Prostate gland (tissue), 2 donors: ENCODE data around the gene ACTRT2. TPM values are rescaled to one million over a fixed set of nuclear protein-coding genes. Genes with fewer than 3 reads are reported as not detected.

Source experiments
- DNase-seq: peaks from one replicate; pipeline ENCODE4 v3.0.0-alpha.2; 2019; ENCODE audit warnings: low spot score
- H3K27ac ChIP-seq, 2 donors: fragments of 200-600 bp; sonication (generic); 2 replicates each; pipeline ENCODE4 v1.5.1; 2017 to 2019
- H3K27me3 ChIP-seq: fragments of 200-600 bp; sonication (generic); replicated peaks from 2 replicates; pipeline ENCODE4 v1.5.1; 2019; ENCODE audit not compliant: insufficient read depth
- H3K36me3 ChIP-seq, 2 donors: fragments of 200-600 bp; sonication (generic); 1 replicate in 1 of 2; 2 replicates in 1 of 2; pipeline versions ENCODE4 v1.5.1 to v1.8.1; 2017 to 2019
- H3K4me1 ChIP-seq: fragments of 200-600 bp; sonication (generic); replicated peaks from 2 replicates; pipeline ENCODE4 v1.5.1; 2019
- H3K4me3 ChIP-seq, 2 donors: fragments of 200-600 bp; sonication (generic); 2 replicates each; pipeline ENCODE4 v1.5.1; 2017 to 2019
- H3K9me3 ChIP-seq: fragments of 200-600 bp; sonication (generic); 2 replicates; pipeline ENCODE4 v1.5.1; 2017
- CTCF ChIP-seq, 4 experiments: fragments of 200-600 bp in 2 of 4; fragments of 450-650 bp in 2 of 4; sonication (generic) in 2 of 4; IDR thresholded peaks; 1 replicate in 3 of 4; 2 replicates in 1 of 4; pipeline ENCODE4 v1.5.1; 2016 to 2019; ENCODE audit warnings: antibody characterized with exemption in 4 of 4, mild to moderate bottlenecking in 2 of 4, moderate library complexity in 2 of 4
- POLR2A ChIP-seq: fragments of 450-650 bp; IDR thresholded peaks from one replicate; pipeline ENCODE4 v1.6.1; 2016; ENCODE audit warnings: antibody characterized with exemption, mild to moderate bottlenecking
- POLR2AphosphoS5 ChIP-seq: sonication (generic); formaldehyde crosslinking; IDR thresholded peaks from one replicate; pipeline ENCODE4 v1.6.1; 2017; ENCODE audit warnings: antibody characterized with exemption
- WGBS: methylation state at CpG from one replicate; pipeline ENCODE4 v1.1.5; 2018; 5-methylcytosine and 5-hydroxymethylcytosine counted together
- intact Hi-C: fragments of 100-400 bp; cut with DNase I; formaldehyde crosslinking; loops from one replicate; pipeline ENCODE4 v1.14.2; 2022
- total RNA-seq, 2 donors: library from RNA; depleted of rRNA; stranded (reverse); fragments of >200 nt; gene quantifications; one replicate each; pipeline ENCODE4 v1.1.0, GENCODE V29; 2016

ACTRT2 gene
- total RNA-seq, 2 donors from 2014 or later, result 7.2 TPM; not detected in 1

GRCh38 chr1:3028531-3029282 is 7.4 kb downstream of the ACTRT2 start:
- Histone ChIP-seq H3K36me3 (no peaks in the 10 kb centered on the region), H3K27me3 (peaks cover 27% of the 10 kb centered on the region), H3K9me3 (no peaks in the 10 kb centered on the region), H3K27ac (no peak overlapping the region), H3K4me3 (no peak overlapping the region), H3K4me1 (no peaks in the 10 kb centered on the region)
- DNase-seq, result no peak
- intact Hi-C loops, result no loop called here
- no peak for TF ChIP-seq POLR2A
- no peak for TF ChIP-seq POLR2AphosphoS5
- no peak for TF ChIP-seq CTCF (IDR thresholded peaks at IDR 0.05)
- WGBS, result 15% methylated on average over 24 of the region's 32 CpGs

- TF ChIP-seq POLR2A, result no peak
- no peak for TF ChIP-seq POLR2AphosphoS5
- no peak for TF ChIP-seq CTCF (IDR thresholded peaks at IDR 0.05)
- no peak for DNase-seq
- H3K27ac ChIP-seq, result no peak overlapping the region
- 74% methylated on average over 9 of the region's 11 CpGs for WGBS
- no peaks in the 10 kb centered on the region for H3K9me3 ChIP-seq
- H3K4me1 ChIP-seq, result no peaks in the 10 kb centered on the region
- intact Hi-C loops, result no loop called here
- no peak overlapping the region for H3K4me3 ChIP-seq
- peaks cover 27% of the 10 kb centered on the region for H3K27me3 ChIP-seq
- no peaks in the 10 kb centered on the region for H3K36me3 ChIP-seq
Observed at GRCh38 chr1:3029481-3029961, 8.3 kb downstream of the ACTRT2 start.

- no peaks in the 10 kb centered on the region for H3K36me3 ChIP-seq
- intact Hi-C loops, result no loop called here
- no peak overlapping the region for H3K27ac ChIP-seq
- TF ChIP-seq POLR2A (no peak), POLR2AphosphoS5 (no peak), CTCF (IDR thresholded peaks at IDR 0.05) (no peak)
- H3K4me3 ChIP-seq, result no peak overlapping the region
- H3K9me3 ChIP-seq, result no peaks in the 10 kb centered on the region
- H3K27me3 ChIP-seq, result peaks cover 27% of the 10 kb centered on the region
- no peaks in the 10 kb centered on the region for H3K4me1 ChIP-seq
- WGBS, result 85% methylated on average over 32 of the region's 32 CpGs
- DNase-seq, result no peak
Observed at GRCh38 chr1:3029991-3030662, 8.9 kb downstream of the ACTRT2 start.

GRCh38 chr1:3030663-3031381 is 9.6 kb downstream of the ACTRT2 start:
- peaks cover 27% of the 10 kb centered on the region for H3K27me3 ChIP-seq
- H3K36me3 ChIP-seq, result no peaks in the 10 kb centered on the region
- H3K4me3 ChIP-seq, result no peak overlapping the region
- intact Hi-C loops, result no loop called here
- H3K27ac ChIP-seq, result no peak overlapping the region
- TF ChIP-seq POLR2A, result no peak
- no peak for TF ChIP-seq POLR2AphosphoS5
- TF ChIP-seq CTCF (IDR thresholded peaks at IDR 0.05), result no peak
- no peaks in the 10 kb centered on the region for H3K4me1 ChIP-seq
- no peak for DNase-seq
- WGBS, result 83% methylated on average over 22 of the region's 22 CpGs
- H3K9me3 ChIP-seq, result no peaks in the 10 kb centered on the region
